Measurements from ENCODE around the gene ADAMTS16. TPM values are rescaled to one million over a fixed set of nuclear protein-coding genes. Genes with fewer than 3 reads are reported as not detected.

The ADAMTS16 gene
- total RNA-seq, 1 experiment from 2014 or later, result not detected

GRCh38 chr5:5145651-5146529 lies 5.8 kb downstream of the ADAMTS16 start:
- H3K27ac Mint-ChIP-seq (ENCODE audit: unreplicated experiment), result no peak overlapping the region
- H3K27me3 Mint-ChIP-seq (ENCODE audit: unreplicated experiment), result no peaks in the 10 kb centered on the region
- no peak for DNase-seq
- no peaks in the 10 kb centered on the region for H3K36me3 Mint-ChIP-seq (ENCODE audit: insufficient read depth, unreplicated experiment)
- intact Hi-C loops (cut with micrococcal nuclease; ENCODE audit: unreplicated experiment), result loop anchor here (10.0 kb wide), 1 partner anchor 1429 kb away; no protein-coding TSS in a partner anchor
- TF ChIP-seq CTCF (IDR thresholded peaks at IDR 0.05; ENCODE audit: unreplicated experiment), result no peak
- H3K4me1 Mint-ChIP-seq (ENCODE audit: low read depth, unreplicated experiment), result no peaks in the 10 kb centered on the region
- CTCF ChIA-PET, result interaction anchor here (0.5 kb wide), 1 partner anchor 121 kb away, joined by 4 read pairs; no protein-coding TSS in a partner anchor
- BruUV-seq (replicated peaks), result no TSS peak
- peaks cover 2% of the 10 kb centered on the region for H3K9me3 Mint-ChIP-seq (ENCODE audit: low read depth, unreplicated experiment)
- H3K4me3 Mint-ChIP-seq (ENCODE audit: low read depth, unreplicated experiment), result no peak overlapping the region

- no TSS peak for BruUV-seq (replicated peaks)
- intact Hi-C loops (cut with micrococcal nuclease; ENCODE audit: unreplicated experiment), result loop anchor here (10.0 kb wide), 1 partner anchor 1428 kb away; no protein-coding TSS in a partner anchor
- H3K9me3 Mint-ChIP-seq (ENCODE audit: low read depth, unreplicated experiment), result peaks cover 3% of the 10 kb centered on the region
Measured at GRCh38 chr5:5146530-5147160, 6.5 kb downstream of the ADAMTS16 start.

GRCh38 chr5:5149154-5149553 lies 9.0 kb downstream of the ADAMTS16 start:
- CTCF ChIA-PET, result no interaction called here
- Mint-ChIP-seq H3K36me3 (ENCODE audit: insufficient read depth, unreplicated experiment) (no peaks in the 10 kb centered on the region), H3K4me1 (ENCODE audit: low read depth, unreplicated experiment) (no peaks in the 10 kb centered on the region), H3K4me3 (ENCODE audit: low read depth, unreplicated experiment) (no peak overlapping the region), H3K27ac (ENCODE audit: unreplicated experiment) (no peak overlapping the region), H3K27me3 (ENCODE audit: unreplicated experiment) (no peaks in the 10 kb centered on the region), H3K9me3 (ENCODE audit: low read depth, unreplicated experiment) (peaks cover 6% of the 10 kb centered on the region)
- intact Hi-C loops (cut with micrococcal nuclease; ENCODE audit: unreplicated experiment), result loop anchor here (10.0 kb wide), 1 partner anchor 1426 kb away; no protein-coding TSS in a partner anchor
- no peak for DNase-seq
- BruUV-seq (replicated peaks), result no TSS peak
- TF ChIP-seq CTCF (IDR thresholded peaks at IDR 0.05; ENCODE audit: unreplicated experiment), result no peak

More at GRCh38 chr5:5146530-5147160, 6.5 kb downstream of the ADAMTS16 start:
- DNase-seq, result no peak
- Mint-ChIP-seq H3K36me3 (ENCODE audit: insufficient read depth, unreplicated experiment) (no peaks in the 10 kb centered on the region), H3K4me1 (ENCODE audit: low read depth, unreplicated experiment) (no peaks in the 10 kb centered on the region), H3K4me3 (ENCODE audit: low read depth, unreplicated experiment) (no peak overlapping the region), H3K27me3 (ENCODE audit: unreplicated experiment) (no peaks in the 10 kb centered on the region), H3K27ac (ENCODE audit: unreplicated experiment) (no peak overlapping the region)
- CTCF ChIA-PET, result no interaction called here
- TF ChIP-seq CTCF (IDR thresholded peaks at IDR 0.05; ENCODE audit: unreplicated experiment), result no peak

GRCh38 chr5:5150667-5151066 lies 10.5 kb downstream of the ADAMTS16 start:
- no peak overlapping the region for H3K4me3 Mint-ChIP-seq (ENCODE audit: low read depth, unreplicated experiment)
- intact Hi-C loops (cut with micrococcal nuclease; ENCODE audit: unreplicated experiment), result no loop called here
- TF ChIP-seq CTCF (IDR thresholded peaks at IDR 0.05; ENCODE audit: unreplicated experiment), result no peak
- H3K27ac Mint-ChIP-seq (ENCODE audit: unreplicated experiment), result no peak overlapping the region
- no TSS peak for BruUV-seq (replicated peaks)
- DNase-seq, result no peak
- no peaks in the 10 kb centered on the region for H3K36me3 Mint-ChIP-seq (ENCODE audit: insufficient read depth, unreplicated experiment)
- H3K4me1 Mint-ChIP-seq (ENCODE audit: low read depth, unreplicated experiment), result no peaks in the 10 kb centered on the region
- H3K27me3 Mint-ChIP-seq (ENCODE audit: unreplicated experiment), result no peaks in the 10 kb centered on the region
- CTCF ChIA-PET, result no interaction called here
- H3K9me3 Mint-ChIP-seq (ENCODE audit: low read depth, unreplicated experiment), result peaks cover 12% of the 10 kb centered on the region
